Measurements from ENCODE around the gene BPTF.
"Not testable (repeated sequence)": the region's sequence is repeated elsewhere in the genome, so short reads cannot be mapped to it uniquely, and the experiment has no call there.

The BPTF gene

GRCh38 chr17:67824735-67825626, at the start of gene BPTF:
Gene BPTF (plus strand): TSS chr17:67825503. CDS start chr17:67825725, 222 bp downstream.
- peak; percentile 94 for DNase-seq

GRCh38 chr17:67779098-67779672, 46.1 kb upstream of the BPTF start:
- peak; percentile 64 for DNase-seq

- no peak for DNase-seq
Observed at GRCh38 chr17:67784364-67785121, 40.8 kb upstream of the BPTF start.

- no peak for DNase-seq
Observed at GRCh38 chr17:67785122-67785477, 40.2 kb upstream of the BPTF start.

- no peak for DNase-seq
Observed at GRCh38 chr17:67785504-67785903, 39.8 kb upstream of the BPTF start.

GRCh38 chr17:67800495-67800928, 24.8 kb upstream of the BPTF start:
- DNase-seq, result peak; percentile 55

GRCh38 chr17:67801626-67802175, 23.6 kb upstream of the BPTF start:
- no peak for DNase-seq

GRCh38 chr17:67810464-67810863, 14.8 kb upstream of the BPTF start:
- no peak for DNase-seq

- not testable (repeated sequence) for DNase-seq
Observed at GRCh38 chr17:67812380-67812779, 12.9 kb upstream of the BPTF start.

GRCh38 chr17:67813803-67814180, 11.5 kb upstream of the BPTF start:
- DNase-seq, result no peak

- no peak for DNase-seq
Observed at GRCh38 chr17:67818110-67819002, 6.9 kb upstream of the BPTF start.

- no peak for DNase-seq
Observed at GRCh38 chr17:67819722-67820121, 5.6 kb upstream of the BPTF start.

GRCh38 chr17:67821871-67822367, 3.4 kb upstream of the BPTF start:
- DNase-seq, result no peak

- DNase-seq, result peak; percentile 72
Observed at GRCh38 chr17:67825627-67826601, 611 bp downstream of the BPTF start.

- DNase-seq, result no peak
Observed at GRCh38 chr17:67829331-67829730, 4.0 kb downstream of the BPTF start.

GRCh38 chr17:67830440-67830839, 5.1 kb downstream of the BPTF start:
- DNase-seq, result no peak

GRCh38 chr17:67831268-67831667, 6.0 kb downstream of the BPTF start:
- DNase-seq, result no peak

GRCh38 chr17:67833134-67833533, 7.8 kb downstream of the BPTF start:
- DNase-seq, result no peak

- no peak for DNase-seq
Observed at GRCh38 chr17:67833946-67834631, 8.8 kb downstream of the BPTF start.

GRCh38 chr17:67834634-67835033, 9.3 kb downstream of the BPTF start:
- no peak for DNase-seq

Data from left hindlimb (tissue), 1 donor.